D721Med (cell line): Measurements from ENCODE around the gene EID2B.

ENCODE experiments used
- DNase-seq: peaks from one replicate; pipeline ENCODE4 v3.0.0; 2011; ENCODE audit warnings: low spot score; ENCODE audit not compliant: insufficient read length
- FAIRE-seq: peaks from 2 replicates; lab custom pipeline; 2011; peaks lifted over from hg19 to GRCh38; lab: Jason Lieb, UNC
- CTCF ChIP-seq: IDR thresholded peaks from 2 replicates; pipeline ENCODE4 v1.5.1; 2012; ENCODE audit warnings: mild to moderate bottlenecking, control low read depth; ENCODE audit not compliant: insufficient read depth; ENCODE audit errors: missing control alignments

EID2B gene

GRCh38 chr19:39533791-39534190 is 1.1 kb upstream of the EID2B start:
- no peak for TF ChIP-seq CTCF
- no peak for DNase-seq
- no peak for FAIRE-seq

- no peak for TF ChIP-seq CTCF
- FAIRE-seq (no peak), DNase-seq (no peak)
These were observed 406 bp upstream of the EID2B start for GRCh38 chr19:39533003-39533512.

GRCh38 chr19:39531834-39532232 is 819 bp downstream of the EID2B start:
- no peak for FAIRE-seq
- no peak for DNase-seq
- TF ChIP-seq CTCF: no peak

- no peak for DNase-seq
- FAIRE-seq: no peak
- no peak for TF ChIP-seq CTCF
These were observed 7.4 kb downstream of the EID2B start for GRCh38 chr19:39525205-39525604.

- TF ChIP-seq CTCF: no peak
- no peak for DNase-seq
- FAIRE-seq: no peak
These were observed 8.2 kb downstream of the EID2B start for GRCh38 chr19:39524495-39524894.

- no peak for FAIRE-seq
- TF ChIP-seq CTCF: no peak
- no peak for DNase-seq
These were observed 11.8 kb downstream of the EID2B start for GRCh38 chr19:39520541-39521484.

- DNase-seq (no peak), FAIRE-seq (no peak)
- no peak for TF ChIP-seq CTCF
These were observed 13.7 kb downstream of the EID2B start for GRCh38 chr19:39518975-39519374.
